ENCODE measurements around the gene PCSK1. TPM values are rescaled to one million over a fixed set of nuclear protein-coding genes. Genes with fewer than 3 reads are reported as not detected.

Gene PCSK1
- polyA plus RNA-seq, 3 donors: not detected

GRCh38 chr5:96407436-96407835 lies 25.6 kb downstream of the PCSK1 start:
- intact Hi-C loops (cut with micrococcal nuclease): no loop called here
- Mint-ChIP-seq H3K27ac (no peak overlapping the region), H3K4me1 (no peaks in the 10 kb centered on the region), H3K27me3 (ENCODE audit: low read depth in 3 of 3) (peaks cover 0 to 4% (median 4%) of the 10 kb centered on the region in 3 donors), H3K4me3 (no peak overlapping the region), H3K9me3 (no peaks in the 10 kb centered on the region), H3K36me3 (no peaks in the 10 kb centered on the region)
- Histone ChIP-seq H3K9me3 (replicated peaks in 1 of 2; ENCODE audit: control insufficient read depth in 1 of 2, insufficient read depth in 1 of 2, low read length in 2 of 2) (no peaks in the 10 kb centered on the region), H3K36me3 (replicated peaks in 1 of 2; ENCODE audit: control insufficient read depth in 1 of 2, insufficient read depth in 2 of 2, low read length in 2 of 2) (no peaks in the 10 kb centered on the region), H3K4me3 (replicated peaks in 1 of 3; ENCODE audit: low read depth in 2 of 3, low read length in 3 of 3) (no peak overlapping the region), H3K27ac (ENCODE audit: low read depth in 1 of 2, low read length in 2 of 2) (no peak overlapping the region), H3K9ac (ENCODE audit: insufficient read depth, low read length, poor library complexity, severe bottlenecking) (no peak overlapping the region), H3K4me2 (replicated peaks; ENCODE audit: extremely low read depth, low read length, poor library complexity, severe bottlenecking) (no peak overlapping the region), H3K27me3 (ENCODE audit: control insufficient read depth in 2 of 2, insufficient read depth in 2 of 2, low read length in 2 of 2) (peaks cover 0 to 3% of the 10 kb centered on the region in 2 donors), H2AFZ (ENCODE audit: insufficient read depth, low read depth, low read length, poor library complexity, severe bottlenecking) (no peak overlapping the region), H4K20me1 (ENCODE audit: insufficient read depth, low read length) (no peaks in the 10 kb centered on the region), H3K79me2 (ENCODE audit: insufficient read depth, low read length) (no peaks in the 10 kb centered on the region), H3K4me1 (ENCODE audit: control insufficient read depth in 1 of 2, insufficient read depth in 2 of 2, low read length in 2 of 2) (no peaks in the 10 kb centered on the region)
- no peak for DNase-seq
- no peak for TF ChIP-seq CTCF (IDR thresholded peaks at IDR 0.05)

- H3K9me3 Mint-ChIP-seq: no peaks in the 10 kb centered on the region
- no peaks in the 10 kb centered on the region for H3K36me3 ChIP-seq (replicated peaks in 1 of 2; ENCODE audit: control insufficient read depth in 1 of 2, insufficient read depth in 2 of 2, low read length in 2 of 2)
- H3K79me2 ChIP-seq (ENCODE audit: insufficient read depth, low read length): no peaks in the 10 kb centered on the region
- no CpG with 5 or more reads among the region's 3 CpGs for WGBS (ENCODE audit: insufficient coverage)
- no peak overlapping the region for H3K4me3 ChIP-seq (replicated peaks in 1 of 3; ENCODE audit: low read depth in 2 of 3, low read length in 3 of 3)
- H3K9me3 ChIP-seq (replicated peaks in 1 of 2; ENCODE audit: control insufficient read depth in 1 of 2, insufficient read depth in 1 of 2, low read length in 2 of 2): no peaks in the 10 kb centered on the region
- no peak for DNase-seq
- no peak overlapping the region for H3K9ac ChIP-seq (ENCODE audit: insufficient read depth, low read length, poor library complexity, severe bottlenecking)
- H3K27ac Mint-ChIP-seq: no peak overlapping the region
- H3K27ac ChIP-seq (ENCODE audit: low read depth in 1 of 2, low read length in 2 of 2): no peak overlapping the region
- no peaks in the 10 kb centered on the region for H3K36me3 Mint-ChIP-seq
- no peaks in the 10 kb centered on the region for H4K20me1 ChIP-seq (ENCODE audit: insufficient read depth, low read length)
- no peaks in the 10 kb centered on the region for H3K4me1 Mint-ChIP-seq
- peaks cover 2 to 4% (median 3%) of the 10 kb centered on the region in 3 donors for H3K27me3 Mint-ChIP-seq (ENCODE audit: low read depth in 3 of 3)
- H3K4me3 Mint-ChIP-seq: no peak overlapping the region
- H3K27me3 ChIP-seq (ENCODE audit: control insufficient read depth in 2 of 2, insufficient read depth in 2 of 2, low read length in 2 of 2): peaks cover 0 to 3% of the 10 kb centered on the region in 2 donors
- no peak for TF ChIP-seq CTCF (IDR thresholded peaks at IDR 0.05)
- no peak overlapping the region for H2AFZ ChIP-seq (ENCODE audit: insufficient read depth, low read depth, low read length, poor library complexity, severe bottlenecking)
- H3K4me2 ChIP-seq (replicated peaks; ENCODE audit: extremely low read depth, low read length, poor library complexity, severe bottlenecking): no peak overlapping the region
- H3K4me1 ChIP-seq (ENCODE audit: control insufficient read depth in 1 of 2, insufficient read depth in 2 of 2, low read length in 2 of 2): no peaks in the 10 kb centered on the region
- intact Hi-C loops (cut with micrococcal nuclease): no loop called here
Observed at GRCh38 chr5:96404191-96404867, 28.7 kb downstream of the PCSK1 start.

Data from CD14-positive monocyte (primary cell).